NCI-H2081 (cell line): Measurements from ENCODE around the gene SF3B5.
"Not testable (repeated sequence)": the region's sequence is repeated elsewhere in the genome, so short reads cannot be mapped to it uniquely, and the experiment has no call there.

Experiments used
- DNase-seq, 2 experiments: peaks; one replicate each; lab custom pipeline; 2025; lab: John Stamatoyannopoulos, UW

Gene SF3B5

GRCh38 chr6:144095134-144096002 lies at the start of gene SF3B5:
TSS of gene SF3B5 (minus strand) at chr6:144095573. CDS start at chr6:144095497, 76 bp downstream.
- peak; percentile 95 to 99 for DNase-seq

- no peak for DNase-seq
Observed at GRCh38 chr6:144144996-144145395, 49.6 kb upstream of the SF3B5 start.

- no peak for DNase-seq
Observed at GRCh38 chr6:144143878-144144277, 48.5 kb upstream of the SF3B5 start.

- DNase-seq = no peak
Observed at GRCh38 chr6:144143106-144143505, 47.7 kb upstream of the SF3B5 start.

GRCh38 chr6:144141470-144141869 lies 46.1 kb upstream of the SF3B5 start:
- no peak for DNase-seq

GRCh38 chr6:144140867-144141266 lies 45.5 kb upstream of the SF3B5 start:
- no peak for DNase-seq

- DNase-seq = no peak
Observed at GRCh38 chr6:144139817-144140216, 44.4 kb upstream of the SF3B5 start.

GRCh38 chr6:144138542-144138941 lies 43.2 kb upstream of the SF3B5 start:
- DNase-seq = no peak

- no peak for DNase-seq
Observed at GRCh38 chr6:144134737-144135136, 39.4 kb upstream of the SF3B5 start.

GRCh38 chr6:144134176-144134575 lies 38.8 kb upstream of the SF3B5 start:
- DNase-seq = no peak

GRCh38 chr6:144133225-144133821 lies 38.0 kb upstream of the SF3B5 start:
- DNase-seq = no peak

- DNase-seq = not testable (repeated sequence)
Observed at GRCh38 chr6:144132167-144132690, 36.9 kb upstream of the SF3B5 start.

GRCh38 chr6:144131248-144131709 lies 35.9 kb upstream of the SF3B5 start:
- DNase-seq = no peak

- DNase-seq = no peak
Observed at GRCh38 chr6:144129469-144129868, 34.1 kb upstream of the SF3B5 start.

GRCh38 chr6:144127097-144127496 lies 31.7 kb upstream of the SF3B5 start:
- DNase-seq = no peak

GRCh38 chr6:144123836-144124235 lies 28.5 kb upstream of the SF3B5 start:
- DNase-seq = no peak

GRCh38 chr6:144123421-144123820 lies 28.0 kb upstream of the SF3B5 start:
- no peak for DNase-seq

GRCh38 chr6:144122861-144123260 lies 27.5 kb upstream of the SF3B5 start:
- DNase-seq = no peak

- no peak for DNase-seq
Observed at GRCh38 chr6:144119376-144119775, 24.0 kb upstream of the SF3B5 start.

- DNase-seq = no peak
Observed at GRCh38 chr6:144115219-144115618, 19.8 kb upstream of the SF3B5 start.

GRCh38 chr6:144113366-144113765 lies 18.0 kb upstream of the SF3B5 start:
- DNase-seq = no peak

GRCh38 chr6:144110210-144110609 lies 14.8 kb upstream of the SF3B5 start:
- DNase-seq = no peak

- no peak for DNase-seq
Observed at GRCh38 chr6:144106206-144106605, 10.8 kb upstream of the SF3B5 start.
